ENCODE data around the gene DDX49. TPM values are rescaled to one million over a fixed set of nuclear protein-coding genes. Genes with fewer than 3 reads are reported as not detected.

DDX49 gene
- total and polyA plus RNA-seq, 12 donors: 16.2 to 74.5 (median 22.1) TPM

DNA sequence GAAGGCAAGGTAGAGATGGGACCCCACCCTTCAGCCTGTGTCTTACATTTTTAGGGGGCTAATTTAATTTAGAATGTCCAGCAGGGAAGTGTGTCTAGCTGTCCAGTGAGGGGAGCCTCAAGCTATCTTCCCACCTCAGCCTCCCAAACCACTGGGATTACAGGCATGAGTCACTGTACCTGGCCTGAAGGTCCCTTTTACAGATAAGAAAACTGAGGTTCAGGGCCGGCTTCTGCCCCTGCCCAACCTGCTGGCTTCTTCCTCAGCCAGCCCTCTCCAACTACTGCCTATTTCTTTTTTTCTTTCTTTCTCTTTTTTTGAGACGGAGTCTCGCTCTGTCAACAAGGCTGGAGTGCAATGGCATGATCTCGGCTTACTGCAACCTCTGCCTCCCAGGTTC lies 40.9 kb downstream of the DDX49 start:
- 80 to 87% methylated on average over 4 of the region's 4 CpGs for WGBS, 2 donors

DNA sequence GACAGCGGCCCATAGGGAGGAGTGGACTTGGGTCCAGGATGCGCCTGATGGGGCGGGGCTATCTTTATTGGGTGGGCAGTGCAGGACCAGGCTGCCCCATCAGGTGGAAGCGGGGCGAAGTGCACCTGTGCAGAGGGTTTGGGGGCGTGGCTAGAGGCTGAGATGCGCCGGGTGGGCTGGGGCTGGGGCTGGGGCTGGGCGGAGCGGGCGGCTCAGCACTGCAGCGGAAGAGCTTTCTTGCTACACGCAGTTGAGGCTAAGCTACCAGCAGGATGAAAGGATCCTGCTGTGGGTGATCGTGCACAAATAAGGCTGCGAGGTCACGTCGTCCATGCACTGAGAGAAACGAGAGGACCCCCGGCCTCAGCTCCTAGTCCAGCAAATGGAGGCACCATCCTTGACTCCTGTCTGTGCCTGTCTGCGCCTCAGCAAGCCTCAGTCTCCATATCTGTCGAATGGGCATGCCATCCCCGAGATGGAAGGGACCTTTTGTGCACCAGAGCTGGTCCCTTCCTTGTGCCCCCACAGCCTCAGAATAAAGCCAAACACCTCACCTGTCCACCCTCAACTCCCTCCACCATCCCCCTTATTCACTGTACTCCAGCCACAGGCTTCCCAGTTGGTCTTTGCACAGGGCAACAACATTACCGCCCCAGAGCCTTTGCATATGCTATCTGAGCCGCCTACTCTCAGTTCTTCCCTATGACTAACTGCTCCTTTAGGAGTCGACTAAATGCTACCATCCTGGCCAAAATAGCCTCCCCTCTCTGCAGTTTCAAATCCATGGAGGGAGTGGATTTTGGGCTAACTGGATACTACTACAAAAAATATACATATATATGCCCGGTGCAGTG lies 42.5 kb downstream of the DDX49 start:
- ATAC-seq (no peak), DNase-seq (no peak)
- intact Hi-C loops (cut with DNase I): no loop called here
- no peak overlapping the region for H3K27ac ChIP-seq
- H3K4me3 ChIP-seq: no peak overlapping the region
- 22 to 24% methylated on average over 25 to 26 of the region's 26 CpGs for WGBS, 2 donors
- H3K36me3 ChIP-seq: no peaks in the 10 kb centered on the region
- peaks cover 0 to 19% (median 16%) of the 10 kb centered on the region in 7 donors for H3K27me3 ChIP-seq
- no peaks in the 10 kb centered on the region for H3K9me3 ChIP-seq
- TF ChIP-seq CTCF (IDR thresholded peaks at IDR 0.05): no peak
- H3K4me1 ChIP-seq: peaks cover 0 to 12% (median 0%) of the 10 kb centered on the region in 9 donors

More for the DNA sequence above, 40.9 kb downstream of the DDX49 start:
- H3K27ac ChIP-seq: no peak overlapping the region
- no peak overlapping the region for H3K4me3 ChIP-seq
- no peaks in the 10 kb centered on the region for H3K4me1 ChIP-seq
- no peak for TF ChIP-seq CTCF (IDR thresholded peaks at IDR 0.05)
- peaks cover 0 to 19% (median 16%) of the 10 kb centered on the region in 7 donors for H3K27me3 ChIP-seq
- intact Hi-C loops (cut with DNase I): no loop called here
- no peaks in the 10 kb centered on the region for H3K36me3 ChIP-seq
- H3K9me3 ChIP-seq: no peaks in the 10 kb centered on the region
- no peak for ATAC-seq
- DNase-seq: no peak

DNA sequence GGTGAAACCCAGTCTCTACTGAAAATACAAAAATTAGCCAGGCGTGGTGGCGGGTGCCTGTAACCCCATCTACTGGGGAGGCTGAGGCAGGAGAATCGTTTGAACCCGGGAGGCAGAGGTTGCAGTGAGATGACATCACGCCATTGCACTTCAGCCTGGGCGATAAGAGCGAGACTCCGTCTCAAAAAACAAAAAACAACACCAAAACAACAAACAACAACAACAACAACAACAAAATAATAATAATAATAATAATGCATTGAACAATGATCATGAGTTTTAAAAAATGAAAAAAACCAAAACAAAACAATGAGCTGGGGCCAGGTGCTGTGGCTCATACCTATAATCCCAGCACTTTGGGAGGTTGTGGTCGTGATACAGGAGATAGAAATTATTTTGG lies 44.6 kb downstream of the DDX49 start:
- Histone ChIP-seq H3K9me3 (peaks cover 0 to 4% (median 0%) of the 10 kb centered on the region in 11 donors), H3K4me1 (peaks cover 0 to 33% (median 9%) of the 10 kb centered on the region in 9 donors), H3K36me3 (no peaks in the 10 kb centered on the region), H3K4me3 (no peak overlapping the region), H3K27me3 (peaks cover 0 to 19% (median 16%) of the 10 kb centered on the region in 7 donors), H3K27ac (no peak overlapping the region)
- WGBS, 2 donors: 92 to 96% methylated on average over 9 of the region's 9 CpGs
- no peak for ATAC-seq
- DNase-seq: no peak
- TF ChIP-seq CTCF (IDR thresholded peaks at IDR 0.05): no peak
- intact Hi-C loops (cut with DNase I): no loop called here

DNA sequence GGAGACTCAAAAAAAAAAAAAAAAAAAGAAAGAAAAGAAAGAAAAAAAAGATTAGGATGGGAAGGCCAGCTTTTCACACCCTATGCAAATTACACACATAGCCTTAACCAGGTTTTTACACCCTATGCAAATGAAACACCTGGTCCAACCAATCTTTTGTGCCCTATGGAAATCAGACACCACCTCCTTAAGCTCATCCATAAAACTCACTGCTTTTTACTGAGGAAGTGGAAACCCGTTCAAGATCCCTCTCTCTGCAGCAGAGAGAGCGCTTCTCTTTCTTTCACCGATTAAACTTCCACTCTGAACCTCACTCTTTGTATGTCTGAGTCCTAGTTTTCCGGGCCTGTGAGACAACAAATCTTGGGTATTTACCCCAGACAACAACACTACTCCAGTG lies 46.8 kb downstream of the DDX49 start:
- intact Hi-C loops (cut with DNase I): no loop called here
- TF ChIP-seq CTCF (IDR thresholded peaks at IDR 0.05): no peak
- peaks cover 0 to 19% (median 15%) of the 10 kb centered on the region in 7 donors for H3K27me3 ChIP-seq
- peak overlapping the region in 3 of 10 donors; percentile 47 to 89 (median 62) for H3K27ac ChIP-seq
- H3K4me3 ChIP-seq: no peak overlapping the region
- peaks cover 0 to 4% (median 0%) of the 10 kb centered on the region in 11 donors for H3K9me3 ChIP-seq
- peaks cover 0 to 50% (median 9%) of the 10 kb centered on the region in 9 donors for H3K4me1 ChIP-seq
- WGBS, 2 donors: 65 to 67% methylated on average over 4 of the region's 4 CpGs
- H3K36me3 ChIP-seq: no peaks in the 10 kb centered on the region
- DNase-seq: no peak
- ATAC-seq: no peak
